GM18498 (cell line): ENCODE measurements around the gene HDDC2.

Source experiments
- ATAC-seq: cut with Tn5 transposase; IDR thresholded peaks from one replicate; pipeline ENCODE4 v1.9.1; 2021; ENCODE audit warnings: mild to moderate bottlenecking, moderate library complexity; ENCODE audit not compliant: unreplicated experiment

Gene HDDC2

GRCh38 chr6:125245109-125245508, 56.7 kb downstream of the HDDC2 start:
- no peak for ATAC-seq

GRCh38 chr6:125237764-125238163, 64.0 kb downstream of the HDDC2 start:
- ATAC-seq: no peak

DNA sequence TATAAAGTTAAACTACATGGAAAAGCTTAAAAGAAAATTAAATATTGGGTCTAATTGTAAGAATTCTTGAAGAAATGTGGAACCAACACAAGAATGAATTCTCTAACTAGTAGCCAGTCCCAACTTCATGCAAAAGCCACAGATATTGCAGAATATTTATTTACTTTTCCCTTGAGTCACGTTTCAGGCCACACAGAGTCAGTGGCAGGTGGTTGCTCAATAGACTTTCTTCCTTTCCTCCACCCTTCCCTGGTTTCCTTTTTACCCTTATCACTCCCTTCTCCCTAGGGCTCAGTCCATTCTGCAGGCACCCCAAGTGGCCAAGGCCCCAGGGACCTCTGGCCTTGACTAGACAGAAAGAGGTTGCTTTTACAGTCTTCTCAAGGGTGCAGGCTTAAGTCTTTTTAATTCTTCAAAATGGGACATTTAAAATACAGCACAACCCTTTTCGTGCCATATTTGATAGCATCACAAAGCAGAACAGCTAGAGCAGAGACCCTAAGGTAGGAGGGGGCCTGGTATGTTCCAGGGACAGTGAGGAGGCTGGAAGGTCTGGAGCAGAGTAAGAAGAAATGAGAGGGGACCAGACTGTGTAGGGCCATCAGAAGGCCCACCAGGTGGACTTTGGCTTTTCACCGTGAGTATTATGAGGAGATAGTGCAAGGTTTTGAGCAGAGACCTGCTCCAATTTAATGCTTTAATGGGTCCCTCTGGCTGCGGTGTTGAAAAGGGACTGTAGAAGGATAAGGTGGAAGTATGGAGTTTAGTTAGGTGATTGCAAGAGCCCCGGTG, 65.0 kb downstream of the HDDC2 start:
- ATAC-seq: no peak

DNA sequence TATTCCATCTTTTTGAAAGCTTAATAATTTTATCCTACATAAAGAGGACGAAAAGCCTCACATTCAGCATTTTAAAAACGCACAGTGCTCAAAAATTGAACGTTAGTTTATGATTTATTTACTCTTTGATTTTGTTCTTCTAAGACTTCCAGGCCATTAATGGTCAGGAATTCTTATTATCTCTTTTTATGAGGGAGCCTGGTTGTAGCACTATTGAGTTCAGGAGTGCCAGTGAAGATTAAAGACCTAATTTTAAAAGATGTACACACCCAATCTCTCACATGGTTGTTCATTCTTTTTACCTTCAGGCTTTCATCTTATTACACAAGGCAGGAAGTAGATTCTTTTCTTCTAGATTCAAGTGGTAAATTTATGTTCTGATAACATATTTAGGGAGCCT, 68.6 kb downstream of the HDDC2 start:
- no peak for ATAC-seq

GRCh38 chr6:125232466-125232865, 69.3 kb downstream of the HDDC2 start:
- no peak for ATAC-seq

DNA sequence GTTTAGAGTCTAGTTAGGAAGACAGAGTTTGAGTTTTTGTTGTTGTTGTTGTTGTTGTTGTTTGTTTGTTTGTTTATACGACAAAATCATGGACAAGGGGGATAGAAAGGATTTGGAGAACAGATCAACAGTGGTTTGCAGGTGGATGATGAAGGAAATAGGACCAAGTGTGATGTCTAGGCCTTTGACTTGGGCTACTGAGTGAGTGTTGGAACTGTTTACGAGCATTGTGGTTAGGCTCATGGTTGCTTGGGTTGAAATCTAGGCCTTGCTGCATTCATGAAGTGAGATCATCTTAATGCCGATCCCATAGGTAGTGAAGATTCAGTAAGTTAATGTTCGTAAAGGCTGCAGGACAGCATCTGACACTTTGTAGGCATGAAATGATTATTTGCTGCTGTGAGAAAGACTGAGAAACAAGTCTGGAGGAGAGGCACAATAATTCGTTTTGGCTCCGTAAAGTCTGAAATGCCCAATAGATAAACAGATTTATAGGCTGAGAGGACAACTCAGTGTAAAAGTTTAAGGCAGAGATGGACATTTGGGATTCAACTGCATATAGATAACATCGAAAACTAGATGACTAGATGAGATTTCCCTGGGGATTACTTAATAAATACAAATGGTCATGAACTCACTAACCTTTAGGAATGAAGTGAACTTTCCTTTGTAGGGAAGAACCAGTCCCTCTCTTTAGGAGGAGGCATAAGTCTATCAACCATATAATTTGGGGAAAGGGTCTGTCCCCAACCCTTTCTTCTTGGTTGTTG, 70.0 kb downstream of the HDDC2 start:
- no peak for ATAC-seq

GRCh38 chr6:125231133-125231532, 70.6 kb downstream of the HDDC2 start:
- no peak for ATAC-seq

GRCh38 chr6:125230674-125231073, 71.1 kb downstream of the HDDC2 start:
- ATAC-seq: no peak

GRCh38 chr6:125228981-125229479, 72.7 kb downstream of the HDDC2 start:
- no peak for ATAC-seq

- ATAC-seq: no peak
Measured at GRCh38 chr6:125227244-125227643, 74.5 kb downstream of the HDDC2 start.
